Endothelial cell of umbilical vein (primary cell): ENCODE measurements around the gene PTPRD. TPM values are rescaled to one million over a fixed set of nuclear protein-coding genes. Genes with fewer than 3 reads are reported as not detected.
A peak's percentile ranks its signal among the peaks of the same experiment; 100 is the strongest.

ENCODE experiments used
- Bru-seq: library from RNA; stranded (reverse); fragments of 400-500 nt; gene quantifications from one replicate; lab custom pipeline; 2021; lab: Mats Ljungman, UMichigan
- BruChase-seq, 2 experiments: library from RNA; stranded (reverse); fragments of 400-500 nt; gene quantifications; one replicate each; lab custom pipeline; 2021; lab: Mats Ljungman, UMichigan
- BruUV-seq: library from RNA; stranded (reverse); fragments of 400-500 nt; replicated peaks from 2 replicates; lab custom pipeline; 2021; lab: Mats Ljungman, UMichigan
- CTCF ChIA-PET: fragments of 300-600, 350-600 bp; sonication (Branson Sonifier 250); formaldehyde crosslinking; loops from one replicate; lab custom pipeline; 2021; ENCODE audit warnings: antibody characterized with exemption, inconsistent platforms; lab: Charles Lee
- POLR2A ChIA-PET: fragments of 300-600, 350-600 bp; sonication (Branson Sonifier 250); formaldehyde crosslinking; loops from one replicate; lab custom pipeline; 2021; ENCODE audit warnings: antibody characterized with exemption, inconsistent platforms; lab: Charles Lee
- DNase-seq: peaks from one replicate; pipeline ENCODE4 v3.0.0-alpha.2; 2011; ENCODE audit warnings: low read depth, low spot score
- FAIRE-seq: peaks from 2 replicates; lab custom pipeline; 2011; peaks lifted over from hg19 to GRCh38; lab: Jason Lieb, UNC
- H2AFZ ChIP-seq: 2 replicates; pipeline ENCODE4 v1.6.0; 2012; ENCODE audit warnings: low read depth, low read length, control low read depth, inconsistent platforms
- H3K27ac ChIP-seq: 2 replicates; pipeline ENCODE4 v1.5.1; 2011; ENCODE audit warnings: low read depth, mild to moderate bottlenecking, control low read depth, low read length, moderate library complexity; ENCODE audit not compliant: insufficient read depth
- H3K27me3 ChIP-seq, 2 experiments: 2 replicates each; pipeline versions ENCODE4 v1.6.0 to v1.6.1; 2011; ENCODE audit warnings: low read length in 2 of 2, mixed read lengths in 1 of 2; ENCODE audit not compliant: control insufficient read depth in 2 of 2, insufficient read depth in 2 of 2
- H3K36me3 ChIP-seq, 2 experiments: 2 replicates in 1 of 2; 3 replicates in 1 of 2; pipeline ENCODE4 v1.5.1; 2011; ENCODE audit warnings: low read length in 2 of 2, mild to moderate bottlenecking in 1 of 2, moderate library complexity in 1 of 2; ENCODE audit not compliant: control insufficient read depth in 2 of 2, insufficient read depth in 2 of 2; ENCODE audit errors: extremely low read depth in 1 of 2
- H3K4me1 ChIP-seq: 3 replicates; pipeline ENCODE4 v1.5.1; 2011; ENCODE audit warnings: mild to moderate bottlenecking, low read length; ENCODE audit not compliant: control insufficient read depth, insufficient read depth; ENCODE audit errors: extremely low read depth
- H3K4me2 ChIP-seq: 2 replicates; pipeline ENCODE4 v1.6.1; 2011; ENCODE audit warnings: low read length, control low read depth, mixed read lengths; ENCODE audit not compliant: insufficient read depth
- H3K4me3 ChIP-seq, 3 experiments: fragments of 200-600 bp in 1 of 3; sonication (generic), shearing (Covaris generic) in 1 of 3; replicated peaks in 1 of 3; 2 replicates each; pipeline ENCODE4 v1.5.1; 2011 to 2016; ENCODE audit warnings: control low read depth in 3 of 3, low read length in 3 of 3, mild to moderate bottlenecking in 2 of 3, inconsistent platforms in 1 of 3, low read depth in 1 of 3, moderate library complexity in 1 of 3; ENCODE audit not compliant: insufficient read depth in 1 of 3
- H3K79me2 ChIP-seq: 2 replicates; pipeline ENCODE4 v1.6.0; 2012; ENCODE audit warnings: low read length, inconsistent platforms; ENCODE audit not compliant: control insufficient read depth, insufficient read depth
- H3K9ac ChIP-seq: replicated peaks from 2 replicates; pipeline ENCODE3; 2011; ENCODE audit warnings: low read length, control low read depth; ENCODE audit not compliant: insufficient read depth; ENCODE audit errors: extremely low read depth
- H3K9me1 ChIP-seq: replicated peaks from 3 replicates; pipeline ENCODE4 v1.6.0; 2011; ENCODE audit warnings: mild to moderate bottlenecking, low read length; ENCODE audit not compliant: control insufficient read depth, insufficient read depth; ENCODE audit errors: extremely low read depth
- H3K9me3 ChIP-seq: replicated peaks from 2 replicates; pipeline ENCODE4 v1.5.1; 2012; ENCODE audit warnings: low read length, inconsistent platforms; ENCODE audit not compliant: control insufficient read depth, insufficient read depth
- H4K20me1 ChIP-seq: replicated peaks from 2 replicates; pipeline ENCODE3; 2011; ENCODE audit warnings: mild to moderate bottlenecking, low read length; ENCODE audit not compliant: control insufficient read depth, insufficient read depth; ENCODE audit errors: extremely low read depth
- EZH2 ChIP-seq: IDR thresholded peaks from 2 replicates; pipeline ENCODE4 v1.6.1; 2012; ENCODE audit warnings: borderline replicate concordance, low read depth, mild to moderate bottlenecking, moderate library complexity, low read length, inconsistent platforms; ENCODE audit not compliant: severe bottlenecking
- JUN ChIP-seq: IDR thresholded peaks from 2 replicates; pipeline ENCODE4 v1.6.1; 2011; ENCODE audit warnings: borderline replicate concordance, low read depth; ENCODE audit not compliant: insufficient read length, insufficient read depth
- dilution Hi-C: fragments of 300-500 bp; cut with MboI; formaldehyde crosslinking; loops from one replicate; pipeline ENCODE4 v1.15.0; 2019; ENCODE audit warnings: low sequenced_read_pairs; ENCODE audit not compliant: extremely low pct_ligation_motif_present
- intact Hi-C: fragments of 100-400 bp; cut with micrococcal nuclease; formaldehyde crosslinking; loops from one replicate; pipeline ENCODE4 v1.10.0; 2022
- long read RNA-seq: library from polyadenylated mRNA; stranded (forward); transcript quantifications from one replicate; pipeline ENCODE4 v2.0.0, GENCODE V29; 2021
- polyA minus RNA-seq, 3 experiments: library from RNA; depleted of rRNA, polyadenylated mRNA; stranded (reverse); fragments of >200 nt; gene quantifications; 1 replicate in 1 of 3; 2 replicates in 2 of 3; pipeline ENCODE4 v1.2.3, GENCODE V29; 2011
- polyA plus RNA-seq, 4 experiments: library from polyadenylated mRNA; depleted of rRNA in 3 of 4; stranded (reverse) in 3 of 4; unstranded in 1 of 4; fragments of >200 nt; gene quantifications; 2 replicates each; pipeline versions ENCODE4 v1.2.1 to v1.2.3, GENCODE V29; 2011 to 2012; ENCODE audit warnings: missing spikeins in 1 of 4
- total RNA-seq: library from RNA; stranded (reverse); gene quantifications from 2 replicates; pipeline ENCODE4 v1.2.3, GENCODE V29; 2021
- TF ChIP-seq, protein P1 (sequence below), 2 donors: IDR thresholded peaks; 1 replicate in 1 of 2; 2 replicates in 1 of 2; pipeline ENCODE4 v1.5.1; 2011; ENCODE audit warnings: low read length in 2 of 2, mild to moderate bottlenecking in 2 of 2, moderate library complexity in 2 of 2, control low read depth in 1 of 2, inconsistent platforms in 1 of 2, low read depth in 1 of 2; ENCODE audit not compliant: insufficient read depth in 1 of 2; ENCODE audit errors: extremely low read depth in 1 of 2

PTPRD gene
- total RNA-seq (5.5 and 23.2 TPM in 2 replicates), polyA plus RNA-seq (5.7 and 6.5 TPM in 2 replicates), polyA minus RNA-seq (24.1 and 27.3 TPM in 2 replicates), Bru-seq, nascent RNA (percentile 26 among the genes with signal in this experiment), BruChase-seq, experiment 1, labeled RNA remaining after a 6-hour chase (percentile 26 among the genes with signal in this experiment), BruChase-seq, experiment 2, labeled RNA remaining after a 2-hour chase (percentile 29 among the genes with signal in this experiment)
- polyA plus RNA-seq (2011; cell fraction: cytosol; rRNA removed), result 2.1 and 3.0 TPM in 2 replicates
- 25.2 and 26.9 TPM in 2 replicates for polyA plus RNA-seq (2011; cell fraction: nucleus; rRNA removed)
- 34.8 and 42.2 TPM in 2 replicates for polyA plus RNA-seq (2012)
- polyA minus RNA-seq (2011; cell fraction: cytosol; rRNA and poly(A)+ RNA removed), result not detected
- 41.4 and 50.2 TPM in 2 replicates for polyA minus RNA-seq (2011; cell fraction: nucleus; rRNA and poly(A)+ RNA removed)
- long read RNA-seq, partial matches to known transcripts, result 1 of 4 reads
- long read RNA-seq, other reads (novel, unspliced or antisense), result 3 of 4 reads

- BruUV-seq, result no TSS peak
- H3K4me2 ChIP-seq, result peak within 1 kb of the TSS; percentile 72
- H3K9me1 ChIP-seq, result no peaks in the 10 kb centered on the region
- intact Hi-C loops (no loop called here), dilution Hi-C loops (no loop called here)
- no peak within 1 kb of the TSS for H3K27ac ChIP-seq
- ChIA-PET CTCF (interaction anchor here (0.6 to 1.2 kb wide), 3 partner anchors 141 to 1813 kb away, joined by 3 to 5 read pairs (median 3); no protein-coding TSS in a partner anchor), POLR2A (no interaction called here)
- no peaks in the 10 kb centered on the region for H3K79me2 ChIP-seq
- H3K27me3 ChIP-seq, result peaks cover 19 to 40% of the 10 kb centered on the region in 2 experiments
- H3K9me3 ChIP-seq, result no peaks in the 10 kb centered on the region
- FAIRE-seq (no peak), DNase-seq (no peak)
- H3K4me1 ChIP-seq, result no peaks in the 10 kb centered on the region
- H3K4me3 ChIP-seq, result peak within 1 kb of the TSS; percentile 26 to 50 (median 36)
- H3K9ac ChIP-seq, result no peak within 1 kb of the TSS
- H3K36me3 ChIP-seq, result no peaks in the 10 kb centered on the region
- TF ChIP-seq, protein P1, sequence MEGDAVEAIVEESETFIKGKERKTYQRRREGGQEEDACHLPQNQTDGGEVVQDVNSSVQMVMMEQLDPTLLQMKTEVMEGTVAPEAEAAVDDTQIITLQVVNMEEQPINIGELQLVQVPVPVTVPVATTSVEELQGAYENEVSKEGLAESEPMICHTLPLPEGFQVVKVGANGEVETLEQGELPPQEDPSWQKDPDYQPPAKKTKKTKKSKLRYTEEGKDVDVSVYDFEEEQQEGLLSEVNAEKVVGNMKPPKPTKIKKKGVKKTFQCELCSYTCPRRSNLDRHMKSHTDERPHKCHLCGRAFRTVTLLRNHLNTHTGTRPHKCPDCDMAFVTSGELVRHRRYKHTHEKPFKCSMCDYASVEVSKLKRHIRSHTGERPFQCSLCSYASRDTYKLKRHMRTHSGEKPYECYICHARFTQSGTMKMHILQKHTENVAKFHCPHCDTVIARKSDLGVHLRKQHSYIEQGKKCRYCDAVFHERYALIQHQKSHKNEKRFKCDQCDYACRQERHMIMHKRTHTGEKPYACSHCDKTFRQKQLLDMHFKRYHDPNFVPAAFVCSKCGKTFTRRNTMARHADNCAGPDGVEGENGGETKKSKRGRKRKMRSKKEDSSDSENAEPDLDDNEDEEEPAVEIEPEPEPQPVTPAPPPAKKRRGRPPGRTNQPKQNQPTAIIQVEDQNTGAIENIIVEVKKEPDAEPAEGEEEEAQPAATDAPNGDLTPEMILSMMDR (IDR thresholded peaks at IDR 0.05; ENCODE audit: extremely low read depth in 1 of 2, insufficient read depth in 1 of 2, low read depth in 1 of 2, low read length in 2 of 2), result peak; percentile 13 to 18
- TF ChIP-seq EZH2, result peak; percentile 85
- no peak for TF ChIP-seq JUN
- no peaks in the 10 kb centered on the region for H4K20me1 ChIP-seq
- H2AFZ ChIP-seq, result peak within 1 kb of the TSS; percentile 86
Observed at GRCh38 chr9:10612641-10613398, at the start of gene PTPRD. Gene PTPRD, minus strand, starts transcription at chr9:10613002.
